ENCODE data around the gene CTRB1.
"Not testable (repeated sequence)": the region's sequence is repeated elsewhere in the genome, so short reads cannot be mapped to it uniquely, and the experiment has no call there.

CTRB1 gene

GRCh38 chr16:75226550-75227360 is 8.0 kb downstream of the CTRB1 start:
- DNase-seq, result no peak

DNA sequence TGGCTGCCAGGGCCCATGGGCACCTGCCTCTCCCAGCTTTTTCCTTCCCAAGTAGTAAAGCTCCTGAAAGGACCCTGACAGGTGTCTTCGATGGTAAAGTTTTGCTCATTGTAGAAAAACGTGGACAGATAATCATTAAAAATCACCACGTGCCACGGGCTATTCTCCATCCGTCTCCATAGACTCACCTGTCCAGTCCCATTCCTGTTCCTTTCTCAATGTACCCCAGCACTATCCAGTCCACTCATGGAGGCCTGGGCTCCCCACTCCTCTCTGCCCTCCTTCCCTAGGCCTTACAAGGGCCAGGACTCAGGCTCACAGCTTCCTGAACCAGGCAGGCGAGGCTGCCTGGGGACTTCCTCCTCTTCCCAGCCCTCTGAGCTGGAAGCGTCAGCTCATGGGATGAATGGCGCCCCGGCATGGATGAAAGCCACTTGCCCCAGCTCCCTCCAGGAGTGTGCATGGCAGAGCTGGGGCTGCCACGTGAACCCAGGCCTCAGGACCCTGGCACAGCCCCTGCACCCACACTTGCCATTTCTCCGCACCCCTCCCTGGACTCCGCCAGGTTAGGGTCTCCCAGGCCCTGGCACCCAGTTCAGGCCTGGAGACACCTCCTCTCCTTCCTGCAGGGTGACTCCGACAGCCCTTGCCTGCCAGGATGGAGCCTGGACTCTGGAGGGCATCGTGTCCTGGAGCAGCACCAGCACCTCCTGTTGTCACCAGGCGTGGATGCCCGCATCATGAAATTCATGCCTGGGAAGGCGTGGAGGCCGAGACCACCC is 8.8 kb downstream of the CTRB1 start:
- DNase-seq, result no peak

- no peak for DNase-seq
Measured at GRCh38 chr16:75228143-75228976, 9.6 kb downstream of the CTRB1 start.

- no peak for DNase-seq
Measured at GRCh38 chr16:75229172-75230031, 10.6 kb downstream of the CTRB1 start.

DNA sequence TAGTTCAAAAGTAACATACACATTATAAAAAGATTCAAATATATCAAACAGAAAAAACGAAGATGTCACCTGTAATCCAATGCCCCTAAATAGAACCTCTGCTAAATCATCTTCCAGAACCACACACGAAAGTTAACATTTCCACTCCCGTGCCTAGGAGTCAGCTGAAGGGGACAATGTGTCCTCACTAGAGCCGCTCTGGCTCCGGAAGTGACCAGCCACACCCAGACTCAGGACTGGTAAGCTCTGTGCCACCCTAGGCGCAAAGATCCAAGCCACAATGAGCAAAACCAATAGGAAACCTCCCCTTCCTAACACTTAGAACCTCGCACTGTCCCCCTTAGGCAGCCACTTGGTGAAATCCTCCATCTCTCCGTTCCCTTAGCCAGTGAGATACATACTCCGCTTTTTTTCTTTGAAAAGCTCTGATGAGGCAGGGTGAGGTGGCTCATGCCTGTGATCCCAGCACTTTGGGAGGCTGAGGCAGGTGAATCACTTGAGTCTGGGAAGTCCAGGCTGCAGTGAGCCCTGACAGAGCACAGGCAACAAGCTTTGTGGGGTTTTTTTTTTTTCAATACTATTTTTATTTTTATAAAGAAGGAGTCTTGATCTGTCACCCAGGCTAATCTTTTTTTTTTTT is 11.8 kb downstream of the CTRB1 start:
- no peak for DNase-seq

- DNase-seq, result no peak
Measured at GRCh38 chr16:75231570-75231969, 12.8 kb downstream of the CTRB1 start.

DNA sequence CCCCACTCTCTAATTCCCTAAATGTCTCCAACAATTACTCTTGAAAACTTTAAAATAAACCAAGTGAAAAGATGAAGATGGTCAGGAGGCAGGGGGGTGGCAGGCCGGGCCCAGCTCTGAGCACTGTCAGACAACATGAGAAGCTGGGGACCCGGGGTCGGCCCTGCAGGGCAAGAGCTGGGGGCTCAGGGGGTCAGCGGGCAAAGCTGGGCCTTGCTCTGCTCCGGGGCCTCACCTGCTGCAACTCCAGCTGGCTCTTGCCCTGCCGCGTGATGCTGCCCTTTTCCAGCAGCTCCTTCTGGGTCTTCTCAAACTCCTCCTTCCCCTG is 14.8 kb downstream of the CTRB1 start:
- no peak for DNase-seq

GRCh38 chr16:75234856-75235696 is 16.3 kb downstream of the CTRB1 start:
- no peak for DNase-seq

DNA sequence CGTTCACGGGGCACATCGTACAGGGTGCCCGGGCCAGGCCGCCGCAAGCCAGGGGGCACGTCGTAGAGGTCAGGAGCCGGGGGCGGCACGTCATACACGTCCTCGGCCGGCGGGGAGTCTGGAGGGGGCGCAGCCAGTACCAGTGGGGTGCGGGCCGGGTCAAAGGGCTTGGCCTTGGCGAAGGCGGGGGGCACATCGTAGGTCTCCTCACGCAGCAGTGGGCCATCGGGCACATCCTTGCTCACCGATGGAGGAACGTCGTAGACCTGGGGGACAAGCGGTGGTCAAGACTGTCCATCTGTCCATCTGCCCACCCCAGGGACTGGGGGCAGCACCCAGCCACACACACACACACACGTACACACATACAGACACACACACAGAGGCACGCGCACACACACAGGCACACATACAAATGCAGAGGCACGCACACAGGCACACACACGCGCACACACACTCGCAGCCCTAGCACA is 17.0 kb downstream of the CTRB1 start:
- DNase-seq, result no peak

GRCh38 chr16:75236232-75236631 is 17.4 kb downstream of the CTRB1 start:
- no peak for DNase-seq

DNA sequence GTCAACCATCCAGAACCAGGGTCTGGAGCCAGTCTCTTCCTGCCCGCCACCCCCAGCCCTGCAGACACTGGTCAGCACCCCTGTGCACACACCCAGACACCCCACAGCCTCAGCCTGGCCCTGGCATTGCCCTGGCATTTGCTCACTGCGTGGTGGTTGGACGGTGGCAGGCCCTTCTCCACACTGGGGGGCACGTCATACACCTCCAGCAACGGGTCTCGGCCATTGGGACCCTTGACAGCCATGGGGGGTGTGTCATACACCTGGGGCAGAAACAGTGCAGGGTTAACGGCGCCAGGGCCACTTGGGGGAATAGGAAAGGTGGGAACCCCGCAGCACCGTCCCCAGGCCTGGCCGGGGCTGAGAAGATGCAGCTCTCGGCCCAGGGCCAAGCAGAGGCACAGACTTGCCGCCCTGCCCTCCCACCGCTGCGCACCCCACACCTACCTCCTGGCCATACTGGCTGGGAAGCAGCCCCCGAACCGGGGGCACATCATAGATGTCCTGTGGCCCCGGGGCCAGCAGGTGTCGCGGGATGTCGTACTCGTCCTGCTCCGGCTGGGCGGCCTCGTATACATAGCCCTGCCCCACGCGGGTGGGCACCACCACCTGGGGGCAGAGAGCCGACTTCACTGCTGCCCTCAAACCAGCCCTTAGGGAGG is 18.1 kb downstream of the CTRB1 start:
- no peak for DNase-seq

DNA sequence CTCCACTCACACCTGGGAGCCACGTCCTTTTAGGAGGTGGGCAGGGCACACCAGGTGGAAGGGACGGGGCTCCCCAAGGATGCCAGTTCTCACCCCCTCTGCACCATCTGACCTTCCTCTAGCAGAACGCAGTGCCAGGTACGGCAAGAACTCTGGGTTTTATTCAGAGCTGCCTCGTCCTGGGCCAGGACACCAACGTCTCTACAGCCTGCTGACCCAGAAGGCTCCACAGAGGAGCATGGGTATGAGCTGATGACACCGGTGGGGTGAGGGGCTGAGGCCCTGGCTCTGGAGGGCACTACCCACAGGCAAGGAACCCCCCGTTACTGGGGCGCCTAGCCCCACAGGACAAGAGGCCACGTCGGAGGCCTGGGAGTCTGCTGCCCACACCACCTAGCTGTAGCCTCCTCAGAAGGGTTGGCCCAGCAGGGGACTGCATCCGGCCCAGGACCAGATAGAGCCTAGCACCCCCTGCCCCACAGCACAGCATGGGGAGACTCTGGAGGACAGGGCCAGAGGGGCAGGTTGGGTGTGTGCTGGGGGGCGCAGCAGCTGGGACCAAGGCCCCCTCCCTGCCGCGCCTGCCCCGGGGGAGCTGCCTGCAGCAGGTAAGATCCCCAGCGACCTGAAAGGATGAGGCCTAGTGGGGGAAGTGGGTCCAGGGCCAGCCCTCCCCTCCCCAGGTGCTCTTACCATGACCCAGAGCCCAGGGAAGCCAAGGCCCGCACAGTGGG is 18.8 kb downstream of the CTRB1 start:
- no peak for DNase-seq

- peak; percentile 69 for DNase-seq
Measured at GRCh38 chr16:75238132-75238852, 19.5 kb downstream of the CTRB1 start.

GRCh38 chr16:75238853-75239541 is 20.2 kb downstream of the CTRB1 start:
- peak; percentile 42 for DNase-seq

GRCh38 chr16:75239542-75240122 is 20.8 kb downstream of the CTRB1 start:
- no peak for DNase-seq

DNA sequence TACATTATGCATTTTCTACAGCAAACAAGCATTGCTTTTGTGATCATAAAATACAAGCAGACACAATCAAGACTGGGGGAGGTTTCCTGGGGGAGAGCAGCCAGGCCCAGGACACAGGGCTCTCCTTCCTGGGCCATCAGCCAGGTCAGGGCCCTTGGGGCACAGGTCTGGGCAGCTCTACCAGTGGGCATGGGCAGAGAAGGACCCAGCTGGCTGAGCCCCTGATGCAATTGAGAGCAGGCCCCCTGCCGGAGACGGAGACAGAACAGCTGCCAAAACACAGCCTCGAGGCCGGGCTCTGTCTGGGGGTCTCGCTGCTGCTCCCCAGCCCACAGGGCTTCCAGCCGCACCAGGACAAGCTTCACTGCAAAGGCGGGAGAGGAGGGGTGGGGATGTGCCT is 21.8 kb downstream of the CTRB1 start:
- DNase-seq, result not testable (repeated sequence)

DNA sequence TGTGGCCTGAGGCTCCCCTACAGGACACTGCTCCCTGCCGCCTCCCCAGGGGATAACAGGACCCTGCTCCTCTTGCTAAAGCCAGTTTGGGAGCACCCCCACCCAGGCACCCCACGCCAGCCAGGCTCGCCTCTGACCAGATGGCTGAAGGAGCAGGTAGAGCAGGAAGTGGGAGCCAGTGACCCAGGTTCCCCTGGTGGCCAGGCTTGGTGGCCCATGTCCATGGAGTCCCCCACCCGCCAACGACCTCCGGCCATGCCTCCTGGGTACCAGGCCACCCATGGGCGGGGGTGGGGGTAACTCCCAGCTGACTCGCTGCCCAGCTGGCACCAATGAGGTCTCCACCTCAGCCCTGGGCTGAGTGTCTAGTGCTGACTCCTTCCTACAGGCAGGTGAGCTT is 22.6 kb downstream of the CTRB1 start:
- no peak for DNase-seq

DNA sequence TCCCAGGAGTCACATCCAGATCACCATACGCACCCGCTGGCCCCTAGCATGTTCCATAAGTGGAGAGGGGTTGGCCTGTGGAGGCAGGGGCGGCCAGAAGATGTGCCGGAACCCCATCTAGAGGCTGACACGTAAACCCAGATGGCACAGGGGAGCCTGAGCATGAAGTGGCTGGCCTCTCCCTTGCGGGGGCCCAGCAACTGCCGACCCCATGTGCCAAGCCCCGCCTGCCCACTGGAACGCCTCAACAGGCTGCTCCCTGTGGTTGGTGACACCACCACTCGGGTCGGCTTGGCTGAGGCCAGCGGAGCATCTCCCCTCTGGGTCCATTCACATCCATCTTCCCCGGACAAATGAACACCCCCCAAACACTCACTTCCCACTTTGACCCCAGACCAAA is 23.2 kb downstream of the CTRB1 start:
- no peak for DNase-seq
